DND-41 (cell line): Measurements from ENCODE around the gene GREB1.

ENCODE experiments used
- ATAC-seq: fragments of 200-7000 bp; cut with Tn5 transposase; 3 replicates; pipeline ENCODE4 v1.9.1; 2021; ENCODE audit warnings: low read depth; ENCODE audit not compliant: insufficient read depth
- DNase-seq: peaks from one replicate; pipeline ENCODE4 v3.0.0-alpha.2; 2020
- H2AFZ ChIP-seq: 2 replicates; pipeline ENCODE4 v1.6.0; 2012; ENCODE audit warnings: low read depth, low read length
- H3K27ac ChIP-seq: 2 replicates; pipeline ENCODE4 v1.5.1; 2012; ENCODE audit warnings: low read length, inconsistent platforms
- H3K27me3 ChIP-seq: fragments of 200-600 bp; sonication (generic); 2 replicates; pipeline ENCODE4 v1.6.0; 2012; ENCODE audit warnings: low read length, mild to moderate bottlenecking, inconsistent platforms; ENCODE audit not compliant: insufficient read depth, poor library complexity
- H3K36me3 ChIP-seq: 2 replicates; pipeline ENCODE4 v1.5.1; 2012; ENCODE audit warnings: low read length, inconsistent platforms; ENCODE audit not compliant: insufficient read depth
- H3K4me1 ChIP-seq: 2 replicates; pipeline ENCODE4 v1.5.1; 2012; ENCODE audit warnings: mild to moderate bottlenecking, low read length; ENCODE audit not compliant: insufficient read depth
- H3K4me2 ChIP-seq: 2 replicates; pipeline ENCODE4 v1.6.0; 2012; ENCODE audit warnings: mild to moderate bottlenecking, moderate library complexity, low read length, inconsistent platforms; ENCODE audit not compliant: insufficient read depth
- H3K4me3 ChIP-seq, 2 experiments: fragments of 200-600 bp in 1 of 2; shearing (Covaris generic) in 1 of 2; 2 replicates each; pipeline ENCODE4 v1.5.1; 2012 to 2016; ENCODE audit warnings: inconsistent platforms in 2 of 2, low read length in 2 of 2, mild to moderate bottlenecking in 2 of 2, low read depth in 1 of 2, moderate library complexity in 1 of 2
- H3K79me2 ChIP-seq: 2 replicates; pipeline ENCODE4 v1.6.0; 2012; ENCODE audit warnings: low read length, inconsistent platforms; ENCODE audit not compliant: insufficient read depth
- H3K9ac ChIP-seq: 2 replicates; pipeline ENCODE4 v1.6.0; 2012; ENCODE audit warnings: low read depth, mild to moderate bottlenecking, inconsistent platforms, low read length, moderate library complexity
- H3K9me3 ChIP-seq: 2 replicates; pipeline ENCODE4 v1.5.1; 2012; ENCODE audit warnings: low read length, moderate library complexity, mild to moderate bottlenecking, inconsistent platforms; ENCODE audit not compliant: insufficient read depth, severe bottlenecking
- H4K20me1 ChIP-seq: 2 replicates; pipeline ENCODE4 v1.6.0; 2012; ENCODE audit warnings: low read length; ENCODE audit not compliant: insufficient read depth
- CTCF ChIP-seq: IDR thresholded peaks from 2 replicates; pipeline ENCODE4 v1.5.1; 2012; ENCODE audit warnings: borderline replicate concordance, low read length, moderate library complexity, mild to moderate bottlenecking; ENCODE audit not compliant: poor library complexity, severe bottlenecking; ENCODE audit errors: extremely low read depth
- EZH2 ChIP-seq: IDR thresholded peaks from 3 replicates; pipeline ENCODE4 v1.6.1; 2012; ENCODE audit warnings: borderline replicate concordance, low read depth, mild to moderate bottlenecking, moderate library complexity, low read length, inconsistent platforms; ENCODE audit not compliant: severe bottlenecking

Gene GREB1

GRCh38 chr2:11647834-11648600 is 114.2 kb downstream of the GREB1 start:
- H2AFZ ChIP-seq, result no peak overlapping the region
- ATAC-seq (no peak), DNase-seq (no peak)
- no peaks in the 10 kb centered on the region for H3K36me3 ChIP-seq
- H3K9me3 ChIP-seq, result no peaks in the 10 kb centered on the region
- H3K4me3 ChIP-seq, result no peak overlapping the region
- H3K9ac ChIP-seq, result no peak overlapping the region
- no peak overlapping the region for H3K27ac ChIP-seq
- H3K4me1 ChIP-seq, result no peaks in the 10 kb centered on the region
- TF ChIP-seq EZH2 (no peak), CTCF (no peak)
- no peaks in the 10 kb centered on the region for H4K20me1 ChIP-seq
- H3K27me3 ChIP-seq, result peaks cover 3% of the 10 kb centered on the region
- no peak overlapping the region for H3K4me2 ChIP-seq
- H3K79me2 ChIP-seq, result no peaks in the 10 kb centered on the region

GRCh38 chr2:11649093-11649492 is 115.2 kb downstream of the GREB1 start:
- Histone ChIP-seq H3K79me2 (no peaks in the 10 kb centered on the region), H3K27me3 (peaks cover 3% of the 10 kb centered on the region), H3K36me3 (no peaks in the 10 kb centered on the region), H3K4me2 (no peak overlapping the region), H3K9ac (no peak overlapping the region), H3K4me3 (no peak overlapping the region), H2AFZ (no peak overlapping the region), H3K27ac (no peak overlapping the region), H4K20me1 (no peaks in the 10 kb centered on the region), H3K9me3 (no peaks in the 10 kb centered on the region), H3K4me1 (no peaks in the 10 kb centered on the region)
- TF ChIP-seq EZH2 (no peak), CTCF (no peak)
- DNase-seq, result no peak
- no peak for ATAC-seq

- H3K4me2 ChIP-seq, result no peak overlapping the region
Measured at GRCh38 chr2:11651856-11652548, 118.2 kb downstream of the GREB1 start.

More at GRCh38 chr2:11651856-11652548, 118.2 kb downstream of the GREB1 start:
- Histone ChIP-seq H3K9ac (no peak overlapping the region), H3K27ac (no peak overlapping the region), H3K9me3 (no peaks in the 10 kb centered on the region), H4K20me1 (no peaks in the 10 kb centered on the region), H2AFZ (no peak overlapping the region), H3K4me3 (no peak overlapping the region), H3K27me3 (peaks cover 3% of the 10 kb centered on the region), H3K36me3 (no peaks in the 10 kb centered on the region), H3K79me2 (no peaks in the 10 kb centered on the region), H3K4me1 (no peaks in the 10 kb centered on the region)
- TF ChIP-seq CTCF, result no peak
- TF ChIP-seq EZH2, result no peak
- ATAC-seq (no peak), DNase-seq (no peak)
